ENCODE data around the gene PLXNC1. TPM values are rescaled to one million over a fixed set of nuclear protein-coding genes. Genes with fewer than 3 reads are reported as not detected.

The PLXNC1 gene
- total RNA-seq, 2 donors from 2014 or later: 8.4 to 12.4 TPM

GRCh38 chr12:94284046-94284445 lies 135.7 kb downstream of the PLXNC1 start:
- no peak for TF ChIP-seq CTCF (IDR thresholded peaks at IDR 0.05)
- no peak overlapping the region for H3K9ac ChIP-seq (ENCODE audit: low read depth in 2 of 2, low read length in 2 of 2)
- no peaks in the 10 kb centered on the region for H3K27me3 ChIP-seq
- H3K36me3 ChIP-seq: no peaks in the 10 kb centered on the region
- no peak for DNase-seq
- H3K4me1 ChIP-seq: peaks cover 5% of the 10 kb centered on the region
- H3K9me3 ChIP-seq: no peaks in the 10 kb centered on the region
- H3K27ac ChIP-seq: no peak overlapping the region
- no peak overlapping the region for H3K4me3 ChIP-seq
- intact Hi-C loops (cut with DNase I): no loop called here

GRCh38 chr12:94284859-94285258 lies 136.5 kb downstream of the PLXNC1 start:
- Histone ChIP-seq H3K36me3 (no peaks in the 10 kb centered on the region), H3K27me3 (no peaks in the 10 kb centered on the region), H3K4me1 (peaks cover 5% of the 10 kb centered on the region), H3K9ac (ENCODE audit: low read depth in 2 of 2, low read length in 2 of 2) (no peak overlapping the region), H3K27ac (no peak overlapping the region), H3K4me3 (no peak overlapping the region), H3K9me3 (no peaks in the 10 kb centered on the region)
- no peak for TF ChIP-seq CTCF (IDR thresholded peaks at IDR 0.05)
- DNase-seq: no peak
- intact Hi-C loops (cut with DNase I): no loop called here

- no peaks in the 10 kb centered on the region for H3K36me3 ChIP-seq
- H3K4me3 ChIP-seq: no peak overlapping the region
- H3K9ac ChIP-seq (ENCODE audit: low read depth in 2 of 2, low read length in 2 of 2): no peak overlapping the region
- peaks cover 5% of the 10 kb centered on the region for H3K4me1 ChIP-seq
- no peaks in the 10 kb centered on the region for H3K9me3 ChIP-seq
- no peaks in the 10 kb centered on the region for H3K27me3 ChIP-seq
- no peak for TF ChIP-seq CTCF (IDR thresholded peaks at IDR 0.05)
- DNase-seq: peak; percentile 14
- intact Hi-C loops (cut with DNase I): no loop called here
- no peak overlapping the region for H3K27ac ChIP-seq
Observed at GRCh38 chr12:94285943-94286582, 137.7 kb downstream of the PLXNC1 start.

GRCh38 chr12:94286583-94287244 lies 138.3 kb downstream of the PLXNC1 start:
- Histone ChIP-seq H3K27me3 (no peaks in the 10 kb centered on the region), H3K4me1 (peaks cover 5% of the 10 kb centered on the region), H3K36me3 (no peaks in the 10 kb centered on the region), H3K27ac (peak overlapping the region; percentile 20), H3K9ac (ENCODE audit: low read depth in 2 of 2, low read length in 2 of 2) (no peak overlapping the region), H3K4me3 (no peak overlapping the region), H3K9me3 (no peaks in the 10 kb centered on the region)
- peak; percentile 19 for DNase-seq
- intact Hi-C loops (cut with DNase I): no loop called here
- no peak for TF ChIP-seq CTCF (IDR thresholded peaks at IDR 0.05)

GRCh38 chr12:94287245-94287628 lies 138.9 kb downstream of the PLXNC1 start:
- no peak overlapping the region for H3K9ac ChIP-seq (ENCODE audit: low read depth in 2 of 2, low read length in 2 of 2)
- no peak for TF ChIP-seq CTCF (IDR thresholded peaks at IDR 0.05)
- peak overlapping the region; percentile 20 for H3K27ac ChIP-seq
- no peaks in the 10 kb centered on the region for H3K36me3 ChIP-seq
- peaks cover 5% of the 10 kb centered on the region for H3K4me1 ChIP-seq
- no peaks in the 10 kb centered on the region for H3K9me3 ChIP-seq
- H3K4me3 ChIP-seq: no peak overlapping the region
- H3K27me3 ChIP-seq: no peaks in the 10 kb centered on the region
- peak; percentile 65 for DNase-seq
- intact Hi-C loops (cut with DNase I): no loop called here

Data from colonic mucosa (tissue), 4 donors.